Measurements from ENCODE around the gene KLHL40.

KLHL40 gene

DNA sequence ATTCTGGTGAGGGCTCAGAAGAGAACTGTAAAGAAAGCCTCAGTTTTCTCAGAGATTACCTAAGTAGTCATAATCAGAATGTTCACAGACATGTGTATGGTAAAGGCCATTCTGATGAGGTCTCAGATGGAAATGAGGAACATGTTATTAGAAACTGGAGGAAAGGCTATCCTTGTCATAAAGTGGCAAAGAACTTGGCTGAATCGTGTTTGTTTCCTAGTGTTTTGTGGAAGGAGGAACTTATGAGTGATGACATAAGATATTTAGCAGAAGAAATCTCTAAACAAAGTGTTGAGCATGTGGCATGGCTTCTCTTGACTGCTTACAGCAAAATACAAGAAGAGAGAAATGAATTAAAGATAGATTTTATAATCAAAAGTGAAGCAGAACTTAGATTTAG is 12.8 kb upstream of the KLHL40 start:
- DNase-seq (ENCODE audit: insufficient read length, low spot score) (no peak), FAIRE-seq (no peak)
- TF ChIP-seq, protein P1, sequence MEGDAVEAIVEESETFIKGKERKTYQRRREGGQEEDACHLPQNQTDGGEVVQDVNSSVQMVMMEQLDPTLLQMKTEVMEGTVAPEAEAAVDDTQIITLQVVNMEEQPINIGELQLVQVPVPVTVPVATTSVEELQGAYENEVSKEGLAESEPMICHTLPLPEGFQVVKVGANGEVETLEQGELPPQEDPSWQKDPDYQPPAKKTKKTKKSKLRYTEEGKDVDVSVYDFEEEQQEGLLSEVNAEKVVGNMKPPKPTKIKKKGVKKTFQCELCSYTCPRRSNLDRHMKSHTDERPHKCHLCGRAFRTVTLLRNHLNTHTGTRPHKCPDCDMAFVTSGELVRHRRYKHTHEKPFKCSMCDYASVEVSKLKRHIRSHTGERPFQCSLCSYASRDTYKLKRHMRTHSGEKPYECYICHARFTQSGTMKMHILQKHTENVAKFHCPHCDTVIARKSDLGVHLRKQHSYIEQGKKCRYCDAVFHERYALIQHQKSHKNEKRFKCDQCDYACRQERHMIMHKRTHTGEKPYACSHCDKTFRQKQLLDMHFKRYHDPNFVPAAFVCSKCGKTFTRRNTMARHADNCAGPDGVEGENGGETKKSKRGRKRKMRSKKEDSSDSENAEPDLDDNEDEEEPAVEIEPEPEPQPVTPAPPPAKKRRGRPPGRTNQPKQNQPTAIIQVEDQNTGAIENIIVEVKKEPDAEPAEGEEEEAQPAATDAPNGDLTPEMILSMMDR (IDR thresholded peaks at IDR 0.05; ENCODE audit: insufficient read depth, missing control alignments), result no peak

DNA sequence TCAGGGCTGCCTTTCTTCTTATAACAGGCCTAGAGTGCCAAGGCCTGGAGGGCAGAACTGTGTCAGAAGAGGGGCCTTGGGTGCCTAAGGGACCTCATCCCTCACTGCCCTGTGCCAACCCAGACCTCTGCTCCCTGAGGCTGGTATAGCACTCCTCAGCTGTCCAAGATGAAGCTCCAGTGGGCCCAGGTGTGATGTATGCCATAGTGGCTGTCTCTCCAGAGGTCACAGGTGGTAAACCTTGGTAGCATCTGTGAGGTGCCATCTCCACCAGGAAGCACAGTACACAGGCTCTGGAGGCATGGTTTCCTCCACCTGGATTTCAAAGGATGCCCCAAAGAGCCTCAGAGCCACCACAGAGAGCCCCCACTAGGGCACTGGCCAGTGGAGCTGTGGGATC is 12.3 kb upstream of the KLHL40 start:
- TF ChIP-seq, protein P1 (IDR thresholded peaks at IDR 0.05; ENCODE audit: insufficient read depth, missing control alignments), result no peak
- DNase-seq (ENCODE audit: insufficient read length, low spot score), result no peak
- no peak for FAIRE-seq

- TF ChIP-seq, protein P1 (IDR thresholded peaks at IDR 0.05; ENCODE audit: insufficient read depth, missing control alignments), result no peak
- FAIRE-seq, result no peak
- no peak for DNase-seq (ENCODE audit: insufficient read length, low spot score)
Observed at GRCh38 chr3:42674146-42674545, 11.2 kb upstream of the KLHL40 start.

GRCh38 chr3:42675909-42676308 is 9.4 kb upstream of the KLHL40 start:
- FAIRE-seq (no peak), DNase-seq (ENCODE audit: insufficient read length, low spot score) (no peak)
- TF ChIP-seq, protein P1 (IDR thresholded peaks at IDR 0.05; ENCODE audit: insufficient read depth, missing control alignments), result no peak

DNA sequence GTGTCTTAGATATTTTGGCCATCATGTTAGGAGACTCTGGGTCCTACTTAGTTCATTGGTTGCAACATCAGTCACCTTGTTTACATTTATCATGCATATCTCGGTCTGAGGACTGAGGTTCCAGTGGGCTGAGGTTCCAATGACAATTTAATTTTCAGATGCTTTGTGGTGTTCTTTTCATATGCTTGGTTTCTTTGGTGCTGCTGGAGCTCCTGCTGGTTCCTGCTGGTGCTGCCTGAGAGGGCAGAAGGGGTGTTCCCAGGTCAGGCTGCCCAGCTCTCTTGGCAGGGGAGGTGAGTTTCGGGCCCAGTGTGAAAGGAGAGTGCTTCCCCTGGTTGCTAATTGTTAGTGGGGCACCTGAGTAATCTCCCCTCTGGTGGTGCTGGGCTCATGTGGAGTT is 6.9 kb upstream of the KLHL40 start:
- FAIRE-seq (no peak), DNase-seq (ENCODE audit: insufficient read length, low spot score) (no peak)
- TF ChIP-seq, protein P1 (IDR thresholded peaks at IDR 0.05; ENCODE audit: insufficient read depth, missing control alignments), result no peak

GRCh38 chr3:42680271-42680670 is 5.1 kb upstream of the KLHL40 start:
- DNase-seq (ENCODE audit: insufficient read length, low spot score) (no peak), FAIRE-seq (no peak)
- TF ChIP-seq, protein P1 (IDR thresholded peaks at IDR 0.05; ENCODE audit: insufficient read depth, missing control alignments), result no peak

DNA sequence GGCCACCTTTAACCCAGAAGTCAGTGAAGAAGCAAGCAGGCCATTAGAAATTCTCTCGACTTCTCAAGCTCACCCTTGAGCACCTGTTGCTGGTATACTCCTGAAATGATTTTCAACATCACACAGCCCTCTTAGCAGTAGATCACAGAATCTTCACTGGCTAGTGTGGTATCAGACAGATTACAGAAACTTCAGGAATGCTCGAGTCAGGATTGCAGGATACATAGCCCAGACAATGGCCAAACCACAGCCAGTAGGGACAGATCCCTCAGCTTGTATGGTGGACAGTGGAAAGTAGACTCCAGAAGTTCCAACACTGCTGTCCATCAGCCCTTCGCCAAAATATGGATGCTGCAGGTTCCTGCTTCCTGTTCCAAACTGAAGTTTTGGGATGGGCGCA is 4.5 kb upstream of the KLHL40 start:
- FAIRE-seq, result no peak
- TF ChIP-seq, protein P1 (IDR thresholded peaks at IDR 0.05; ENCODE audit: insufficient read depth, missing control alignments), result no peak

More for the DNA sequence above, 4.5 kb upstream of the KLHL40 start:
- DNase-seq (ENCODE audit: insufficient read length, low spot score), result no peak
